T47D (cell line): ENCODE results near the gene PDE4D.
A peak's percentile ranks its signal among the peaks of the same experiment; 100 is the strongest.

Experiments
- DNase-seq, 2 experiments: peaks; one replicate each; pipeline versions ENCODE4 v3.0.0 to v3.0.0-alpha.2; 2011 to 2012; ENCODE audit warnings: low read depth in 1 of 2, low spot score in 1 of 2
- JUND ChIP-seq: IDR thresholded peaks from 2 replicates; pipeline ENCODE4 v1.6.1; 2012; ENCODE audit warnings: low read depth
- in situ Hi-C: cut with HindIII; loops from 2 replicates; pipeline ENCODE4 v1.10.0; 2016; ENCODE audit warnings: low sequenced_read_pairs, low pct_unique_long_range_greater_than_20kb

PDE4D gene

DNA sequence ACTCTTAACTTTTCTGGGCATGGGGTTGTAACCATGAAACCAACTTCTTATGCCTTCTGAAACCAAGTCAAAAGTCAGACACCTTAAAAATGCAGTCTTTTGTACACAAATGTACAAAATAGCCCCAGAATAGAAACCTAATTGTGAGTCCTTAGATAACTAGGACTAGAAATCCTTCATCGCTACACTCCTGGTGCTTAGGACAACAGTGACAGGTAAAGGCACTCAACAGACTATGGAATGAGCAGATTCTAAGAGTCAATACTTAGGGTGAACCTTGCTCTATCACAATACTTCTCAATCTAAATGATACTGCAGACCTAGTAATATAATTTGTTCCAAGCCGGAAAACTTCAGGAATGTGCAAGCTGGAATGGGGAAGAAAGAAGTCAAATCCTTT is 163.7 kb downstream of the PDE4D start:
- no peak for TF ChIP-seq JUND
- no peak for DNase-seq
- in situ Hi-C loops, result no loop called here

DNA sequence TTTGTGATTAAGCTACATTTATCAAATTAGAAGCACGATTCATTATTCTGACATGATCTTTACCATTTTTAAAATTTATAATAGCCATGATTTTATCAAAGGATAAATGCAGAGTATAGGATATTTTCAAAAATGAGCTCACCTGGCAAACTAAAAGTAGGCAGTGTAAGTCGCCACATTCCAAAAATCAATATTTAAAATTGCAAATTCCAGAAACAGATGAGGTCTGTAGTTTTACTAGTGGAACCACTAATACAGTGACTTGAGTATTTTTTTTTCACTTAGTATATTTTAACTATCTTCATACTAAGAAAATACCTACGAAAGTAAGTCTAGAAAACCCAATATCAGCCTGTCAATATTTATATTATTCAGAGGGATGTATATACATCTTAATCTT is 164.2 kb downstream of the PDE4D start:
- no peak for DNase-seq
- in situ Hi-C loops, result no loop called here
- TF ChIP-seq JUND, result no peak

DNA sequence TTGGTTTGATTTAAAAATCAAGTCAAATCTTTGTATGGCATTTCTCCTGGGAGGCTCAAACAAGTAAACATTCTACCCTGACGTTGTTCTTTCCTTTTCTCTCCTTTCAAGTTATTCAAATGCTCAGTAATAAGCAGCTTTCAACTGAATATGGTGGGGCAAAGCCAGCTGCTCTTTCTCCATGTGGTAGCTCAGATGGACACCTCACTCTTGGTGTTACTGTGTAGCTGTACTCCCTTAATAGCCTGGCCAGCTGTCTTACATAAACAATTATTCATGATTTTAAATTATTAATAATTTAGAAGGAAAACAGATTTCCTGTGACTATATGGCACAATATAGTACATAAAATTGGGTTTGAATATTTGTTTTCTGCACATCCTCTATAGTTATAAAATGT is 165.2 kb downstream of the PDE4D start:
- in situ Hi-C loops, result no loop called here
- TF ChIP-seq JUND, result no peak
- DNase-seq, result no peak

DNA sequence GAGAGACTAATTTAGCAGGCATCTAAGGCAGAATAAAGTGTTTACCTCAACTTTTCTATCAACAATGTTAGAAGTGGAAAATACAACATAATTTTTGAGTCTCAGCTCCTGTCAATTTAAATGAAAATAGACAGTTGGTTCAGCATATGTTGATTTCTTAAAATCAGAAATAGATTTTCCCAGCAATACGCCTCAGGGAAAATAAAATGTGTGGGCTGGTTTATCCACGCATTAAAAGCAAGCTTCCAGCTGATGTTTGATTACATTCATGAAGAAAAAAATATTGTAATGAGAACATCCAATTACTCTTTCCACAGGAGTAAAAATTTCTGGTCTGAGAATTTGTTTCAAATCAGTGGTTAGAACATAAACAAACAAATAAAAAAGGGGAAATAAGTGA is 166.3 kb downstream of the PDE4D start:
- TF ChIP-seq JUND, result no peak
- in situ Hi-C loops, result no loop called here
- no peak for DNase-seq

DNA sequence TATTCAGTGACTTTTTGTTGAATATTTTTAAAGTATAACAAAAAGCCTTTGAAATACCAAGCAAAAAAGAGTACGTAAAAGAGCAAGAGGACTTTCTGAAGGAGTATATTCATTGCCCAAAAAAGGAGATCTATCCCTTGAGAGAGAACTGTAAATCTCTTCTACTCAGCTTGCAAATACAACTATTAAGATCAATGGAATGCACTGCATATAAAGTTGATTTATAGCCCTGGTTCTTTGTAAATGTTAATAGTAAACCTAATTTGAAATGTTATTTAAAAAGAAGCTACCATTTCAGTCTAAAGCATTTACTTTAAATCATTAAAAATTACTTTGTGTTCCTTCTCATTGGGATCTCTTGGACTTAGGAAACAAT is 168.1 kb downstream of the PDE4D start:
- in situ Hi-C loops, result no loop called here
- TF ChIP-seq JUND, result no peak
- DNase-seq, result no peak

DNA sequence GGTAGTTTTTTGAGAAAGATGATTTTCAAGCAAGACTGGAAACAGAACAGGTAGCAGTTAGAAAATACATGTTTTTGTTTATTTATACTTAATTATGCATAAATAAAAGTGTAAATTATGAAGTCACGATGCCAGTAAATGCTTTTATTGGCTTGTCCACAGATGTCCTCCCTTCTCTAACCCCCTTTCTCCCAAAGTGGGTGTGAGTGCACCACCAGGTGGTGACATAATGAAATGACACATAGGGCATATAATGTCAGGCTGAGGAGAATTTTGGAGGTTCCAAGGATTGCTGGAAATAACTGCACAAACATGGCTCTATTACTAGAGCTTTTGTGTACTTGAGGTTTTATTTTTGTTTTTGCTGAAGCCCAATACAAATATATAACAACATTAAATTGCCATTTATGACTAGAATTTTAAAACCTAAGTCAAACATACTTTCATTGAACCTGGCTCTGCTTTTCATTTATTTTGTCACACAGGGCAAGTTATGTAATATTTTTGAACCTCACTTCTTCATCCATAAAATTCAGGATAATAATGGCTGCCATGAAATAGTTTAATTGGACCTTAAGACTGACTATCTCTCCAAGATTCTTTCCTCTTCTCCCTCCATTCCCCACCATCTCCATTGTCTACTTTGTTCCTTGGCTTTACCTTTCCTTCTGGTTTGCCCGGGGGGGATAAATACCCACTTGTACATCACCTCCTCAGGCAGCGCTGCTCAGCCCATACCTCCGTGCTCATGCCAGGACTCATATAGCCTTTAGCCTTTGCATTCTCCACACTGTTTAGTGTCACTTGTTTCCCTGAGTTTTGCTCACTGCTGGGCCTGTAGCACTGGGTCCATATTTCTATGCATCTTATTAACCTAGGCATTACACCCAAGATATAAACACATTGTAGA is 168.8 kb downstream of the PDE4D start:
- DNase-seq, result peak; percentile 20 to 77
- TF ChIP-seq JUND, result no peak
- in situ Hi-C loops, result no loop called here

DNA sequence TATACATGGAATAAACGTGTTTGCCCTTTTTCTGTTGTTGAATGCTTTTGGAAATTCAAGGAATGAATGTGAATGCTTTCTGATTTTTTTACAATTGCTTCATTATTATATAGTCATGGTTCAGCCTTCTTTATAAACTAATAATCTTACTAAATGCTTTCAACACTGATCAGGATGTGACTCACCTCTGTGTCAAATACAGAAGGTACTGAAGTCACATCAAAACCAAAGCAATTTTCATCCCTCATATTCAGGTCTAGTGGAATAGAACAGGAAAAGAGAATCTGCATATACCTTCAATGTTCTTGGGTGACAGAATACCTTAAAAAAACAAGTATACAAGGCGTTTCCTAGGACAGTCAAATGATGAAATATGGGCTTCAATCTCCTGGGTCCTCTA is 170.7 kb downstream of the PDE4D start:
- in situ Hi-C loops, result no loop called here
- no peak for TF ChIP-seq JUND
- DNase-seq, result no peak

DNA sequence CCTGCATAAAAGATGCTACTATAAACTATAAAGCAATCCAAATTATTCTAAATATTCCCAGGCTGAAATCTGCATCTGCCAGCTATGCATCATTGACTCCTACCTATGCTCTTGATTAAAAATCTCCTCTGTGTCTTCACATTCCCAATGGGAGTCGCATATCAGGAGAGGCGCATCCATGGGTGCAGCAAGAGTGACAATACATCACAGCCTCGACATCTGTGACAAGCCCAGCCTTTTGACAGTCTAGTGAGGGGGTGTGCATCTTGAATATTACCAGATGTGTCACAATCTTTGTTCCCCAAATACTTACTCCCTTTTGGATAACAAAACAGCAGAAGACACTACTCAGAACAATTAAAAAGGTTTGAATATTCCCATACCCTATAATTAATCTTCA is 171.8 kb downstream of the PDE4D start:
- DNase-seq, result no peak
- no peak for TF ChIP-seq JUND
- in situ Hi-C loops, result no loop called here

DNA sequence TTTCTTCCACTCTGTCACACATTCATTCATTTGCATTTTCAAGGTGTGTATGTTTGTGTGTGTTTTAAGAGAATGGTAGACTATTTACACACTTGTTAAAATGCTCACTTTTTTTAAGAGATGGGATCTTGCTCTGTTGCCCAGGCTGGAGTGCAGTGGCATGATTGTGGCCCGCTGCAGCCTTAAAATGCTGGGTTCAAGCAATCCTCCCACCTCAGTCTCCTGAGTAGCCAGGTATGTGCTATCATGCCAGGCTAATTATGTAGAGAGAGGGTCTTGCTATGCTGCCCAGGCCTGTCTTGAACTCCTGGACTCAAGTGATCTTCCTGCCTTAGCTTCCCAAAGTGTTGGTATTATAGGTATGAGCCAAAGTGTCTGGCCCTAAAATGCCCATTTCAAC is 173.5 kb downstream of the PDE4D start:
- in situ Hi-C loops, result no loop called here
- DNase-seq, result no peak
- no peak for TF ChIP-seq JUND

DNA sequence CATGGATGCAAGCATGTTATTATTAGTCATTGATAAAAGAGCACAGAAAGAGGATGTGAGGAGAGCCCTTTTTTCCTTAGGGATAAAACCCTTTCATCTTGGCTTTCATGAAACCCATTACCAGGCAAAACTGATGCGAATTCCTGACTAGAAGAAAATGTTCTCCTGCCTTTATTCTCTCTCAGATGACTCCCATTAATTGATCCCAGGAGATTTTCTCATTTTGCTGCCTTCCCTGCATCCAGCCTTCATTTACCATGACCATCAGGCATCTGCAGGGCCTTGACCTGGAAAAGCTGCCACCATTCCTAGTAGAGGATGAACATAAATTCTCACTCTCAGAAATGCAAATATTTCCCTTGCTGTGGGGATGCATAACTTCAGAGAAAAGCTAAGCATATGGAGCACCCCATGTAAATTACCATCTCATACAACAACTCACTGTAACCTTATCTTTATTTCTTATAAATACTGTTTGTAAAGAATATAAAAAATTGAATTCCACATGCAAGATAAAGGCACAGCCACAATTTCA is 176.5 kb downstream of the PDE4D start:
- in situ Hi-C loops, result no loop called here
- TF ChIP-seq JUND, result no peak
- no peak for DNase-seq

DNA sequence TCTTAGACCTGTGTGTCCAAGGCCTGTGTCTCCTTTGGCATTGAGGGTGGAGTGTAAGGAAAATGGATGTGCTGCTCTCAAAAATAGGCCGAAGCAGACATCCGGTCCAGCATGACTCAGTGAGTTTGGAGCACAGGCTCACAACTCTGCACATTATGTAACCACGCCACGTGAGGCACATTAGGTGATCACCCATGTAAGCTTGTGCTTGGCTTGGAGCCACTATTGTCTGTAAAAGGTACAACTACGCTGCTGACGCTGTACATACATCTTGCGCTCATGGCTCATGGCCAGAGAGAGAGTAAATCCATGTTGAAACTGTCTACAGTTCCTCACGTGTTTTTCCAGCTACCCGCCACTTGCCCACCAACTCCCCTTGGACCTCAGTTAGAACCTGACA is 177.5 kb downstream of the PDE4D start:
- TF ChIP-seq JUND, result no peak
- in situ Hi-C loops, result no loop called here
- no peak for DNase-seq

DNA sequence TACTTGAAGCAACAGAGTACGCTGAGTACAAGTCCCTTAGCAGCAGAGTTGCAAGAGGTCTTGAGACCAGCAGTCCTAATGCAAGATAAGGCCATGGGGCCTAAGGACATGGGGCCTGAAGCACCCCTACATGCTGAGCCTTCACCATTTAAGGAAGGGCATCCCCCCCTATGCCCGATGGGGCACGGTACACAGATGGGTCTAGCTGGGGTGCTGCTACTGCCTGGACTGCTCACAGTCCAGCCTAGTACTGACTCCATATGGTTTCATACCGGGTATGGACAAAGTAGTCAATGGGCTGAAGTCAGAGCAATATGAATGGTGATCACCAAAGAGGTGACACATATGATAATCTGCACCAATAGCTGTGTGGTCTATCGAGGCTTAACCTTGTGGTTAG is 178.3 kb downstream of the PDE4D start:
- in situ Hi-C loops, result no loop called here
- TF ChIP-seq JUND, result no peak
- no peak for DNase-seq

DNA sequence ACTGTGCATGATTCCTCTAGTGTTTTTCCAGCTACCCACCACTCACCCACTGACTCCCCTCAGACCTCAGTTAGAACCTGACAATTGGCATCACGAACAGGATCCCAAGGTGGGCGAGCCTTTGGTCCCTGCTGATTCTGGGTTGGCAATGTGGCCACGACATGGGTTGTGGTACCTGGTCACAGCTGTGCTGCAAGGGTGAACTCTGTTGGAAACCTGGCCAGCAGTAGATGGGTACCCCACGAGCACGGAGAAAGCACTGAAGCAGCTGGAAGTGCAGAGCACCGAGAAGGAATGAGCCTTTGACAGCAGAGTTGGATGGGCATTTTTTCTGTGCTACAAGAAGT is 180.1 kb downstream of the PDE4D start:
- no peak for TF ChIP-seq JUND
- no peak for DNase-seq
- in situ Hi-C loops, result no loop called here

DNA sequence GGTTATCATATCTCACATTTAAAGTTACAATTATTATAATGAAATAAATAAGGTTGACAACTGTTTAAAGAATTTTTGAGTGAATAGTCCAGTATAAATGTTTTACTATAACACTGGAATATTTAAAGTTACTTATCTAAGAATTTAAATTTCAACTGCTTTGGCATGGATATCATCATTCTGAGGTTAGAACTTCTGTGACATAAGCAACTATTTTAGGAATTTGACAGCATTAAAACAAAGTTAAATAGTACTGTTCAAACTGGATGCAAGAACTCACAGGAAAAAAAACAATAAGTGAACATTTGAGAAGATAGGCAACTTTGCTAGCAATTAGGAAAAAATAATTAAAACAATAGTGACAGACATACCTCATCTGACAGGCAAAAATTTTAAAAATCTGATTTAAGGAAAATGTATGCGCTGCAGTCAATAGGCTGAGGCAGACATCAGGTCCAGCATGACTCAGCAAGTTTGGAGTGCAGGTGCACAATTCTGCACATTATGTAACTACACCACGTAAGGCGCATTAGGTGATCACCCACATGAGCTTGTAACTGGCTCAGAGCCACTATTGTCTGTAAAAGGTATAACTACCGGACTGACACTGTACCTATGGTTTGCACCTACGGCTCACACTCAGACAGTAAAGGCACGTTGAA is 180.6 kb downstream of the PDE4D start:
- in situ Hi-C loops, result no loop called here
- no peak for TF ChIP-seq JUND
- peak in 1 of 2 experiments; percentile 62 for DNase-seq
